AG04450 (cell line): ENCODE results near the gene TACC2. TPM values are rescaled to one million over a fixed set of nuclear protein-coding genes. Genes with fewer than 3 reads are reported as not detected.
"Not testable (repeated sequence)": the region's sequence is repeated elsewhere in the genome, so short reads cannot be mapped to it uniquely, and the experiment has no call there.

Experiments
- CTCF ChIA-PET: fragments of 300-600, 350-600 bp; formaldehyde crosslinking; extraction: SDS; loops from one replicate; lab custom pipeline; 2022; ENCODE audit warnings: antibody characterized with exemption, inconsistent platforms; lab: Charles Lee
- POLR2A ChIA-PET: fragments of 350-600 bp; formaldehyde crosslinking; extraction: SDS; loops from one replicate; lab custom pipeline; 2021; ENCODE audit warnings: antibody characterized with exemption, inconsistent platforms; lab: Yijun Ruan, JAX
- DNase-seq: peaks from one replicate; pipeline ENCODE4 v3.0.0-alpha.2; 2011; ENCODE audit warnings: low read depth, low spot score
- H3K27ac ChIP-seq: one replicate; pipeline ENCODE4 v1.5.1; 2012; ENCODE audit warnings: low read depth, low read length, control low read depth
- H3K27me3 ChIP-seq: one replicate; pipeline ENCODE4 v1.6.0; 2012; ENCODE audit warnings: low read length; ENCODE audit not compliant: control insufficient read depth, insufficient read depth
- H3K4me3 ChIP-seq: 2 replicates; pipeline ENCODE4 v1.5.1; 2011; ENCODE audit warnings: mild to moderate bottlenecking, low read depth, low read length, control low read depth
- H3K9me3 ChIP-seq: 2 replicates; pipeline ENCODE4 v1.5.1; 2012; ENCODE audit warnings: low read length; ENCODE audit not compliant: control insufficient read depth, insufficient read depth
- CTCF ChIP-seq: IDR thresholded peaks from 2 replicates; pipeline ENCODE4 v1.5.1; 2011; ENCODE audit warnings: low read depth, low read length, control low read depth, inconsistent platforms
- polyA plus RNA-seq: library from polyadenylated mRNA; depleted of rRNA; stranded (reverse); fragments of >200 nt; gene quantifications from 2 replicates; pipeline ENCODE4 v1.2.3, GENCODE V29; 2011

TACC2 gene
- polyA plus RNA-seq, 1 experiment, result 16.8 TPM

- no peaks in the 10 kb centered on the region for H3K9me3 ChIP-seq
- H3K27me3 ChIP-seq, result peaks cover 9% of the 10 kb centered on the region
- CTCF ChIA-PET, result interaction anchor here (1.2 to 1.8 kb wide), 2 partner anchors 9 to 51 kb away, joined by 7 to 11 read pairs; no protein-coding TSS in a partner anchor
- H3K27ac ChIP-seq, result no peak overlapping the region
- no peak overlapping the region for H3K4me3 ChIP-seq
- no peak for TF ChIP-seq CTCF
- no peak for DNase-seq
- POLR2A ChIA-PET, result no interaction called here
Measured at GRCh38 chr10:122102869-122103525, 114.0 kb downstream of the TACC2 start.

GRCh38 chr10:122103592-122103991, 114.6 kb downstream of the TACC2 start:
- Histone ChIP-seq H3K4me3 (no peak overlapping the region), H3K27me3 (peaks cover 8% of the 10 kb centered on the region), H3K9me3 (no peaks in the 10 kb centered on the region), H3K27ac (no peak overlapping the region)
- no peak for TF ChIP-seq CTCF
- ChIA-PET CTCF (interaction anchor here (0.6 to 1.8 kb wide), 2 partner anchors 9 to 28 kb away, joined by 6 to 11 read pairs; no protein-coding TSS in a partner anchor), POLR2A (no interaction called here)
- no peak for DNase-seq

- H3K27ac ChIP-seq, H3K4me3 ChIP-seq, DNase-seq, H3K9me3 ChIP-seq, CTCF ChIA-PET, POLR2A ChIA-PET, H3K27me3 ChIP-seq: not testable (repeated sequence)
Measured at GRCh38 chr10:122108786-122109185, 119.8 kb downstream of the TACC2 start.

- Histone ChIP-seq H3K27me3 (no peaks in the 10 kb centered on the region), H3K27ac (peak overlapping the region; percentile 97), H3K9me3 (peaks cover 5% of the 10 kb centered on the region; the same call in 1 of the 2 replicates), H3K4me3 (peak overlapping the region; percentile 78)
- POLR2A ChIA-PET, result interaction anchor here (0.9 to 1.7 kb wide), 4 partner anchors 15 to 262 kb away, joined by 3 to 10 read pairs (median 4); partner anchors contain the start of gene PLEKHA1
- CTCF ChIA-PET, result interaction anchor here (0.7 to 1.6 kb wide), 12 partner anchors 8 to 137 kb away, joined by 3 to 12 read pairs (median 4); partner anchors contain the start of gene NSMCE4A
- TF ChIP-seq CTCF, result no peak
- DNase-seq, result no peak
Measured at GRCh38 chr10:122112021-122112616, 123.2 kb downstream of the TACC2 start.

GRCh38 chr10:122112625-122113160, 123.7 kb downstream of the TACC2 start:
- Histone ChIP-seq H3K4me3 (peak overlapping the region; percentile 78), H3K27ac (peak overlapping the region; percentile 97), H3K9me3 (peaks cover 5% of the 10 kb centered on the region; the same call in 1 of the 2 replicates), H3K27me3 (no peaks in the 10 kb centered on the region)
- POLR2A ChIA-PET, result interaction anchor here (0.6 to 1.7 kb wide), 8 partner anchors 10 to 262 kb away, joined by 3 to 10 read pairs (median 4); partner anchors contain the start of genes ATE1 and PLEKHA1
- peak; percentile 57 for TF ChIP-seq CTCF
- CTCF ChIA-PET, result interaction anchor here (0.6 to 1.6 kb wide), 16 partner anchors 9 to 141 kb away, joined by 3 to 12 read pairs (median 4); partner anchors contain the start of gene NSMCE4A
- peak; percentile 87 for DNase-seq
